ENCODE measurements around the gene ELMO1. TPM values are rescaled to one million over a fixed set of nuclear protein-coding genes. Genes with fewer than 3 reads are reported as not detected.

Gene ELMO1
- total and polyA plus RNA-seq, 9 donors: 8.9 to 48.9 (median 28.0) TPM

- Histone ChIP-seq H3K4me1 (ENCODE audit: insufficient read depth) (no peaks in the 10 kb centered on the region), H3K27ac (no peak overlapping the region), H3K9me3 (no peaks in the 10 kb centered on the region), H3K4me3 (no peak overlapping the region), H3K36me3 (no peaks in the 10 kb centered on the region), H3K27me3 (no peaks in the 10 kb centered on the region)
- intact Hi-C loops (cut with DNase I): no loop called here
- 95 to 99% (median 99%) methylated on average over 5 of the region's 5 CpGs for WGBS, 3 donors
- no peak for DNase-seq
- TF ChIP-seq CTCF (IDR thresholded peaks at IDR 0.05) (no peak), EP300 (IDR thresholded peaks at IDR 0.05) (no peak), POLR2A (IDR thresholded peaks at IDR 0.05) (no peak)
Measured at GRCh38 chr7:37174460-37174859, 274.2 kb downstream of the ELMO1 start.

- DNase-seq: no peak
- Histone ChIP-seq H3K36me3 (no peaks in the 10 kb centered on the region), H3K27me3 (no peaks in the 10 kb centered on the region), H3K4me1 (ENCODE audit: insufficient read depth) (no peaks in the 10 kb centered on the region), H3K27ac (no peak overlapping the region), H3K4me3 (no peak overlapping the region), H3K9me3 (no peaks in the 10 kb centered on the region)
- intact Hi-C loops (cut with DNase I): no loop called here
- TF ChIP-seq CTCF (IDR thresholded peaks at IDR 0.05): no peak
- TF ChIP-seq EP300 (IDR thresholded peaks at IDR 0.05): no peak
- TF ChIP-seq POLR2A (IDR thresholded peaks at IDR 0.05): no peak
- 86 to 92% (median 86%) methylated on average over 2 of the region's 2 CpGs for WGBS, 3 donors
Measured at GRCh38 chr7:37173670-37174069, 275.0 kb downstream of the ELMO1 start.

- H3K4me1 ChIP-seq (ENCODE audit: insufficient read depth): no peaks in the 10 kb centered on the region
Measured at GRCh38 chr7:37162106-37162505, 286.6 kb downstream of the ELMO1 start.

GRCh38 chr7:37160656-37161055 is 288.0 kb downstream of the ELMO1 start:
- Histone ChIP-seq H3K27ac (no peak overlapping the region), H3K27me3 (no peaks in the 10 kb centered on the region), H3K36me3 (no peaks in the 10 kb centered on the region), H3K9me3 (no peaks in the 10 kb centered on the region), H3K4me1 (ENCODE audit: insufficient read depth) (no peaks in the 10 kb centered on the region), H3K4me3 (no peak overlapping the region)
- intact Hi-C loops (cut with DNase I): no loop called here
- no peak for DNase-seq
- 80 to 90% (median 81%) methylated on average over 2 of the region's 2 CpGs for WGBS, 3 donors
- no peak for TF ChIP-seq POLR2A (IDR thresholded peaks at IDR 0.05)
- TF ChIP-seq EP300 (IDR thresholded peaks at IDR 0.05): no peak
- no peak for TF ChIP-seq CTCF (IDR thresholded peaks at IDR 0.05)

More at GRCh38 chr7:37162106-37162505, 286.6 kb downstream of the ELMO1 start:
- 63 to 66% (median 64%) methylated on average over 5 of the region's 5 CpGs for WGBS, 3 donors
- no peak for TF ChIP-seq CTCF (IDR thresholded peaks at IDR 0.05)
- H3K27ac ChIP-seq: no peak overlapping the region
- no peak overlapping the region for H3K4me3 ChIP-seq
- intact Hi-C loops (cut with DNase I): no loop called here
- no peak for DNase-seq
- H3K27me3 ChIP-seq: no peaks in the 10 kb centered on the region
- H3K36me3 ChIP-seq: no peaks in the 10 kb centered on the region
- H3K9me3 ChIP-seq: no peaks in the 10 kb centered on the region

GRCh38 chr7:37153376-37153775 is 295.3 kb downstream of the ELMO1 start:
- no peak overlapping the region for H3K27ac ChIP-seq
- H3K9me3 ChIP-seq: no peaks in the 10 kb centered on the region
- TF ChIP-seq CTCF (IDR thresholded peaks at IDR 0.05): no peak
- no peak for TF ChIP-seq EP300 (IDR thresholded peaks at IDR 0.05)
- no peak for TF ChIP-seq POLR2A (IDR thresholded peaks at IDR 0.05)
- no peak for DNase-seq
- H3K27me3 ChIP-seq: no peaks in the 10 kb centered on the region
- 75 to 82% (median 78%) methylated on average over 6 of the region's 6 CpGs for WGBS, 3 donors
- intact Hi-C loops (cut with DNase I): no loop called here
- H3K4me3 ChIP-seq: no peak overlapping the region
- H3K36me3 ChIP-seq: no peaks in the 10 kb centered on the region
- no peaks in the 10 kb centered on the region for H3K4me1 ChIP-seq (ENCODE audit: insufficient read depth)

Data from ovary (tissue), 9 donors.